IMR-90 (cell line): ENCODE measurements around the gene CIT. TPM values are rescaled to one million over a fixed set of nuclear protein-coding genes. Genes with fewer than 3 reads are reported as not detected.

Source experiments
- ATAC-seq: fragments of 200-7000 bp; cut with Tn5 transposase; 2 replicates; pipeline ENCODE4 v1.9.1; 2020; ENCODE audit warnings: low read depth, mild to moderate bottlenecking, moderate library complexity
- BruUV-seq: library from RNA; stranded (reverse); fragments of 400-500 nt; replicated peaks from 2 replicates; lab custom pipeline; 2021; lab: Mats Ljungman, UMichigan
- CTCF ChIA-PET: fragments of 300-600 bp; formaldehyde crosslinking; extraction: SDS; loops from one replicate; lab custom pipeline; 2021; ENCODE audit warnings: antibody characterized with exemption; lab: Yijun Ruan, JAX
- POLR2A ChIA-PET: fragments of 300-600 bp; sonication (Branson Sonifier 250); formaldehyde crosslinking; loops from one replicate; lab custom pipeline; 2022; ENCODE audit warnings: antibody characterized with exemption; ENCODE audit not compliant: unreplicated experiment; lab: Charles Lee
- DNase-seq: peaks from one replicate; pipeline ENCODE4 v3.0.0; 2013
- H2AFZ ChIP-seq: replicated peaks from 2 replicates; pipeline ENCODE3; 2013; ENCODE audit warnings: low read length, mild to moderate bottlenecking; ENCODE audit not compliant: poor library complexity
- H2AK5ac ChIP-seq: 2 replicates; pipeline ENCODE4 v1.6.1; 2013; ENCODE audit warnings: low read depth, low read length, inconsistent platforms
- H2AK9ac ChIP-seq: replicated peaks from 2 replicates; pipeline ENCODE3; 2013; ENCODE audit warnings: mild to moderate bottlenecking, low read depth, low read length, moderate library complexity; ENCODE audit not compliant: poor library complexity
- H2BK120ac ChIP-seq: 2 replicates; pipeline ENCODE4 v1.6.1; 2013; ENCODE audit warnings: low read depth, low read length, inconsistent platforms
- H2BK15ac ChIP-seq: 3 replicates; pipeline ENCODE4 v1.6.1; 2013; ENCODE audit warnings: low read depth, low read length, inconsistent platforms
- H2BK20ac ChIP-seq: 2 replicates; pipeline ENCODE4 v1.6.1; 2013; ENCODE audit warnings: low read depth, mild to moderate bottlenecking, inconsistent platforms, low read length, moderate library complexity
- H2BK5ac ChIP-seq: 2 replicates; pipeline ENCODE4 v1.6.1; 2013; ENCODE audit warnings: mild to moderate bottlenecking, low read depth, low read length, inconsistent platforms; ENCODE audit not compliant: poor library complexity, severe bottlenecking
- H3K14ac ChIP-seq: replicated peaks from 2 replicates; pipeline ENCODE4 v1.6.1; 2013; ENCODE audit warnings: low read depth, low read length, inconsistent platforms
- H3K18ac ChIP-seq: 2 replicates; pipeline ENCODE4 v1.6.1; 2013; ENCODE audit warnings: low read depth, low read length, control low read depth
- H3K23ac ChIP-seq: 2 replicates; pipeline ENCODE4 v1.6.1; 2013; ENCODE audit warnings: low read depth, low read length, inconsistent platforms
- H3K27ac ChIP-seq: 2 replicates; pipeline ENCODE4 v1.5.1; 2013; ENCODE audit warnings: mild to moderate bottlenecking, control low read depth, low read length; ENCODE audit not compliant: insufficient read depth
- H3K27me3 ChIP-seq: 2 replicates; pipeline ENCODE4 v1.6.1; 2013; ENCODE audit warnings: low read length; ENCODE audit not compliant: control insufficient read depth, insufficient read depth
- H3K36me3 ChIP-seq: 2 replicates; pipeline ENCODE4 v1.6.1; 2013; ENCODE audit warnings: low read length, mixed read lengths; ENCODE audit not compliant: control insufficient read depth, insufficient read depth
- H3K4ac ChIP-seq: 2 replicates; pipeline ENCODE4 v1.6.1; 2013; ENCODE audit warnings: low read depth, low read length, inconsistent platforms
- H3K4me1 ChIP-seq: 2 replicates; pipeline ENCODE4 v1.6.1; 2013; ENCODE audit warnings: low read length, mixed read lengths; ENCODE audit not compliant: control insufficient read depth, insufficient read depth
- H3K4me2 ChIP-seq: 2 replicates; pipeline ENCODE4 v1.6.1; 2013; ENCODE audit warnings: low read depth, mild to moderate bottlenecking, control low read depth, low read length, moderate library complexity
- H3K4me3 ChIP-seq: 2 replicates; pipeline ENCODE4 v1.5.1; 2013; ENCODE audit warnings: low read depth, mild to moderate bottlenecking, control low read depth, low read length, moderate library complexity; ENCODE audit not compliant: insufficient read depth
- H3K56ac ChIP-seq: 2 replicates; pipeline ENCODE4 v1.6.1; 2013; ENCODE audit warnings: low read length, inconsistent platforms; ENCODE audit not compliant: insufficient read depth; ENCODE audit errors: extremely low read depth
- H3K79me1 ChIP-seq, 2 experiments: 2 replicates each; pipeline ENCODE4 v1.6.1; 2013; ENCODE audit warnings: low read length in 2 of 2, inconsistent platforms in 1 of 2, low read depth in 1 of 2
- H3K9ac ChIP-seq: 2 replicates; pipeline ENCODE4 v1.6.1; 2013; ENCODE audit warnings: low read depth, low read length, control low read depth
- H3K9me1 ChIP-seq: 2 replicates; pipeline ENCODE4 v1.6.1; 2013; ENCODE audit warnings: low read length, inconsistent platforms; ENCODE audit not compliant: insufficient read depth
- H3K9me3 ChIP-seq: 2 replicates; pipeline ENCODE4 v1.6.1; 2013; ENCODE audit warnings: low read length; ENCODE audit not compliant: control insufficient read depth, insufficient read depth
- H4K20me1 ChIP-seq: 2 replicates; pipeline ENCODE4 v1.6.1; 2013; ENCODE audit warnings: low read length, inconsistent platforms; ENCODE audit not compliant: insufficient read depth
- H4K5ac ChIP-seq: 2 replicates; pipeline ENCODE4 v1.6.1; 2013; ENCODE audit warnings: mild to moderate bottlenecking, low read depth, low read length, control low read depth
- H4K8ac ChIP-seq, 2 experiments: 2 replicates each; pipeline ENCODE4 v1.6.1; 2013; ENCODE audit warnings: low read depth in 2 of 2, low read length in 2 of 2, control low read depth in 1 of 2, inconsistent platforms in 1 of 2
- H4K91ac ChIP-seq: 2 replicates; pipeline ENCODE4 v1.6.1; 2013; ENCODE audit warnings: low read depth, low read length, inconsistent platforms; ENCODE audit not compliant: insufficient read depth
- FOS ChIP-seq: fragments of 150-350 bp; IDR thresholded peaks from 2 replicates; pipeline ENCODE4 v1.6.1; 2016; ENCODE audit warnings: low read depth, low read length
- MAFK ChIP-seq: IDR thresholded peaks from 2 replicates; pipeline ENCODE4 v1.6.1; 2012; ENCODE audit warnings: low read depth, low read length, improper control_type of control experiment
- MXI1 ChIP-seq: IDR thresholded peaks from 2 replicates; pipeline ENCODE4 v1.6.1; 2012; ENCODE audit warnings: low read depth, mild to moderate bottlenecking, low read length, moderate library complexity, borderline replicate concordance
- NFE2L2 ChIP-seq: fragments of 150-350 bp; IDR thresholded peaks from 2 replicates; pipeline ENCODE4 v1.6.1; 2016; ENCODE audit warnings: low read depth, mild to moderate bottlenecking, low read length
- RCOR1 ChIP-seq: IDR thresholded peaks from 2 replicates; pipeline ENCODE4 v1.6.1; 2012; ENCODE audit warnings: mild to moderate bottlenecking, low read length, improper control_type of control experiment; ENCODE audit not compliant: insufficient replicate concordance
- RFX5 ChIP-seq: IDR thresholded peaks from 2 replicates; pipeline ENCODE4 v1.8.0; 2012; ENCODE audit warnings: low read depth, mild to moderate bottlenecking, low read length, moderate library complexity
- WGBS, 2 experiments: methylation state at CpG; one replicate each; pipeline versions ENCODE4 v1.1.5 to v1.1.7; 2013; ENCODE audit warnings: missing lambda C conversion rate in 2 of 2; ENCODE audit not compliant: insufficient read length in 1 of 2; ENCODE audit errors: extremely low coverage in 2 of 2; 5-methylcytosine and 5-hydroxymethylcytosine counted together
- dilution Hi-C: fragments of 300-500 bp; cut with HindIII; formaldehyde crosslinking; loops from one replicate; pipeline ENCODE4 v1.14.3; 2018; ENCODE audit warnings: low sequenced_read_pairs; ENCODE audit not compliant: unreplicated experiment
- in situ Hi-C: fragments of 300-500 bp; cut with MboI; formaldehyde crosslinking; loops from 3 replicates; pipeline ENCODE4 v1.14.3; 2019; ENCODE audit warnings: low sequenced_read_pairs, inconsistent platforms, mixed read lengths
- intact Hi-C: fragments of 100-400 bp; cut with micrococcal nuclease; formaldehyde crosslinking; loops from 2 replicates; pipeline ENCODE4 v1.10.0; 2022
- polyA plus RNA-seq, 3 experiments: library from polyadenylated mRNA; depleted of rRNA; stranded (reverse); fragments of >200 nt; gene quantifications; 2 replicates each; pipeline ENCODE4 v1.2.3, GENCODE V29; 2012; ENCODE audit warnings: low replicate concordance in 1 of 3
- total RNA-seq: library from RNA; depleted of rRNA; stranded (reverse); fragments of >200 nt; gene quantifications from 2 replicates; pipeline ENCODE4 v1.2.3, GENCODE V29; 2012
- TF ChIP-seq, protein P1 (sequence below): fragments of 150-350 bp; IDR thresholded peaks from 2 replicates; pipeline ENCODE4 v1.6.1; 2016; ENCODE audit warnings: low read depth, mild to moderate bottlenecking, low read length, moderate library complexity, borderline replicate concordance
- TF ChIP-seq, protein P2 (sequence below): fragments of 150-350 bp; IDR thresholded peaks from 2 replicates; pipeline ENCODE4 v1.6.1; 2017; ENCODE audit warnings: mild to moderate bottlenecking, antibody characterized with exemption, low read length, low read depth

CIT gene
- total and polyA plus RNA-seq, 2 of the 4 experiments (the other 2 are of a cell fraction): 13.1 to 21.0 TPM

DNA sequence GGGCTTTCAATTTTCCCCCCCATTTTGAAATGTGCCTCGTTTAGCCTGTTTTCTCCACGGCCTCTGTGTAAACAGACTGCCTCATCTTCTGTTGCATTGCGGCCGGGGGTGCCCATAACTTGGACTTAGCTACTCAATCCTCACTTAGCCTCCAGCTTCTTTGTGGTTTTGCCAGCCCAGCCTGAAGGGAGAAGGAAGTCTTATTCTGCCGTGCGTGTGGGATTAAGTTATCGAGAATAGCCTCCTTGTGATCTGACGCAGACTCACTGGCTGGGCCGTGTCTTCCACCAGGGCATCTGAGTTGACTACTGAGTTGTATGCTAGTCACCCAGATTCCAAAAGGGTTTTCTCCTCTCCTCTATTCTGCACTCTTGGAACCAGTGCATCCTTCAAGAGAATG is 201.1 kb downstream of the CIT start:
- Histone ChIP-seq H2BK120ac (no peak overlapping the region), H4K20me1 (no peaks in the 10 kb centered on the region), H2AK5ac (no peak overlapping the region), H3K14ac (no peak overlapping the region), H3K27ac (no peak overlapping the region), H4K8ac (no peak overlapping the region), H3K79me1 (peaks cover 4 to 9% of the 10 kb centered on the region in 2 experiments; a peak in 2 of 4 replicates), H4K5ac (no peak overlapping the region), H3K4ac (no peak overlapping the region), H3K9me3 (no peaks in the 10 kb centered on the region), H2AK9ac (no peak overlapping the region), H3K18ac (no peak overlapping the region), H3K23ac (no peak overlapping the region), H3K4me3 (no peak overlapping the region), H2BK15ac (no peak overlapping the region), H2BK20ac (no peak overlapping the region), H3K9me1 (no peaks in the 10 kb centered on the region; the same call in 1 of the 2 replicates), H2BK5ac (no peak overlapping the region), H3K27me3 (no peaks in the 10 kb centered on the region), H3K4me2 (no peak overlapping the region), H2AFZ (no peak overlapping the region), H3K9ac (no peak overlapping the region), H3K4me1 (no peaks in the 10 kb centered on the region), H3K36me3 (peaks cover 71% of the 10 kb centered on the region), H4K91ac (no peak overlapping the region), H3K56ac (no peak overlapping the region)
- ChIA-PET POLR2A (no interaction called here), CTCF (interaction anchor here (0.8 kb wide), 1 partner anchor 9 kb away, joined by 4 read pairs; the partner anchor contains the start of gene PRKAB1)
- WGBS, 2 experiments: 80% methylated on average over 1 of the region's 9 CpGs; no CpG with 5 or more reads in 1 of the 2 experiments
- DNase-seq (no peak), ATAC-seq (no peak)
- BruUV-seq: no TSS peak
- intact Hi-C loops (no loop called here), in situ Hi-C loops (no loop called here), dilution Hi-C loops (no loop called here)
- TF ChIP-seq, protein P1, sequence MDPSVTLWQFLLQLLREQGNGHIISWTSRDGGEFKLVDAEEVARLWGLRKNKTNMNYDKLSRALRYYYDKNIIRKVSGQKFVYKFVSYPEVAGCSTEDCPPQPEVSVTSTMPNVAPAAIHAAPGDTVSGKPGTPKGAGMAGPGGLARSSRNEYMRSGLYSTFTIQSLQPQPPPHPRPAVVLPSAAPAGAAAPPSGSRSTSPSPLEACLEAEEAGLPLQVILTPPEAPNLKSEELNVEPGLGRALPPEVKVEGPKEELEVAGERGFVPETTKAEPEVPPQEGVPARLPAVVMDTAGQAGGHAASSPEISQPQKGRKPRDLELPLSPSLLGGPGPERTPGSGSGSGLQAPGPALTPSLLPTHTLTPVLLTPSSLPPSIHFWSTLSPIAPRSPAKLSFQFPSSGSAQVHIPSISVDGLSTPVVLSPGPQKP: no peak
- TF ChIP-seq FOS: no peak
- no peak for TF ChIP-seq MXI1
- no peak for TF ChIP-seq NFE2L2
- TF ChIP-seq, protein P2, sequence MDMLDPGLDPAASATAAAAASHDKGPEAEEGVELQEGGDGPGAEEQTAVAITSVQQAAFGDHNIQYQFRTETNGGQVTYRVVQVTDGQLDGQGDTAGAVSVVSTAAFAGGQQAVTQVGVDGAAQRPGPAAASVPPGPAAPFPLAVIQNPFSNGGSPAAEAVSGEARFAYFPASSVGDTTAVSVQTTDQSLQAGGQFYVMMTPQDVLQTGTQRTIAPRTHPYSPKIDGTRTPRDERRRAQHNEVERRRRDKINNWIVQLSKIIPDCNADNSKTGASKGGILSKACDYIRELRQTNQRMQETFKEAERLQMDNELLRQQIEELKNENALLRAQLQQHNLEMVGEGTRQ: no peak
- TF ChIP-seq MAFK: no peak
- TF ChIP-seq RCOR1: no peak
- TF ChIP-seq RFX5: no peak
